Middle frontal gyrus (tissue), 1 donor: ENCODE measurements around the gene EEF2K.

Source experiments
- DNase-seq: peaks from one replicate; pipeline ENCODE4 v3.0.0-alpha.2; 2015; ENCODE audit warnings: low spot score; ENCODE audit errors: extremely low spot score

EEF2K gene

DNA sequence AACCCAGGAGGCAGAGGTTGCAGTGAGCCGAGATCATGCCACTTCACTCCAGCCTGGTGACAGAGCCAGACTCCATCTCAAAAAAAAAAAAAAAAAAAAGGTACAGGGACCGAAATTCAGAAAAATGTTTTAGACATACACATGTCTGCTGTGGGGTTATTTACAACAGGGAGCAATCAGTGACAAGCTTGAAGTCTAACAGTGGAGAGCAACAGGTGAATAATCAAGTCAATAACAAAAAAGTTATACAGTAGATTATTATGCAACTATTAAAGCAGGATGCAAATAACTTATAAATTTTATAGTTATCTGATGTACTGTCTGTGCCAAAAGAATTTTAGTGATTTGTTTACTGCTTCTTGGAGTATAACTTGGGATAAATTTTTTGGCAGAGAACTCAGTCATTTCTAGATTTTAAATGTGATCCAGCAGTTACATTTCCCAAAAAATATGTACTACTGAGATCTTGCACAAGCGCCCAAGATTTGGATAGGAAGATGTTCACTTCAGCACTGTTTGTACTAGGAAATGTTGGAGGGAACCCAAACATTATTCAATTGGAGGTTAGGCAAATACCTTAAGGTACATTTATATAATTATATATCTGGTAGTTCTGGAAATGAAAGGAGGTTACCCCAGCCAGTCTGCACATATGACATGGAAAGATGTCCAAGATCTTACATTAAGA is 34.1 kb downstream of the EEF2K start:
- no peak for DNase-seq

DNA sequence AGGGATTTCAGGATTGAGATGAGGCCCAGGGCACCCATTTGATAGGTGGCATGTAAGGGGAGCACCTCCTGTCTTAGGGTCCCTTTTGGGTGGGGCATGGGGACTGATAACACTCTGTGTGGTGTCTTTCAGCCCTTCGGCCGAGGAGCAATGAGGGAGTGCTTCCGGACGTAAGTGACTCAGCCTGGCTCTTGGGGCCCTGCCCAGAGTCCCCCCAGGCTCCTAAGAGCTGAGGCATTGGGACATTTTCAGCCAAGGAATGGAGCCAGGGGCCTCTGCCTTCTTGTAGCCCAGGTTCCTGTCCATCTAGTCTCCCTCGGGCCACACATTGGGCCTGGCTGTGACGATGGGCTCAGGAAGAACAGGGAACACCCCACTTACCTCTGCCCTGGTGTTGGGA is 44.4 kb downstream of the EEF2K start:
- no peak for DNase-seq

DNA sequence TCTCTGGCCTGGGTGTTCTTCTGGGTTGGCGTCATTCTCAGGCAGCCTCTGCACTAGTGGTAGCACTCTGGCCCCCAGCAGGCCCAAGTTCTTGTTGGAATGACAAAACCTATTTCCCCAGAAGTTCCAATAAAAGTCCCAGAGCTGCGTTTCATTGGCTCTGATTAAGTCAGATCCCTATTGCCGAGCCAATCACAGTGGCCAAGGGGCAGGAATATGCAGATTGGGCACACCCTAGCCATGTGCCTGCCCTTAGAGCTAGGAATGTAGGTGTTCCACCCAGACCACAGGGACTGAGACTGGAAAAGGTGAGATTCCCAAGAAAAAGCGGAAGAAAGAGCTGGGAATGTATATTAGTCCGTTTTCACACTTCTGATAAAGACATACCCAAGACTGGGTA is 46.2 kb downstream of the EEF2K start:
- no peak for DNase-seq

DNA sequence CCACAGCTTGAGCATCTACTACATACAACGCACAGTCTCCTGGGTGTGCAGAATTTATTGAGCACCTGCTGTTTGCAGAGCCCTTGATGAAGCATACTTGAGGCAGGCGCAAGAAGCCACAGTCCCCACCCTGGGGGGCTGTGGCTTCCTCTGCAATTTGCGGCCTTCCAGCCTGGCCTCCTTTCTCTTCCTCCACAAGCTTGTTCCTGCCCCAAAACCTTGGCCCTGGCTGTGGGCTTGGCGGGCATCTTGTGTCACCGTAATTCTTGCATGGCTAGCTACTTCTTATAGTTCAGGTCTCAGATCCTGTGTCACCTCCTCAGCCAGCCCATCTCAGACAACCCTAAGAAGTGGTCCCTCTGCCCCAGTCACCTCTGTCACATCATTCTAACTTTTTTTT is 47.2 kb downstream of the EEF2K start:
- DNase-seq: no peak

DNA sequence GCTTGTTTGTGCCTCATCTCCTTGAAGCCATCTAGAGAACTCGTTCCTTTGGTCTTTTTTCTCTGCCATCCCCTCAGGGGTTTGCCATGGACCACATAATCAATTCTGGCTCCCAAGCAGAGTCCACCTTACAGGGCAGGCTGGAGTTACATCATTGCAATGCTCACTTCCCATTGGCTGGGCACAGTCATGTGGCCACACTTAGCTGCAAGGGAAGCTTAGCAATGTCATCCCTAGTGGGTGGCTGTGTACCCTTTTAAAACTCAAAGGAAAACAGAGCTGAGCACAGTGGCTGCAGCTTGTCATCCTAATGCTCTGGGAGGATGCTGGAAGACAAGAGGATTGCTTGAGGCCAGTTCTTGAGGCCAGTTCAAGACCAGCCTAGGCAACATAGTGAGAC is 49.3 kb downstream of the EEF2K start:
- DNase-seq: no peak

DNA sequence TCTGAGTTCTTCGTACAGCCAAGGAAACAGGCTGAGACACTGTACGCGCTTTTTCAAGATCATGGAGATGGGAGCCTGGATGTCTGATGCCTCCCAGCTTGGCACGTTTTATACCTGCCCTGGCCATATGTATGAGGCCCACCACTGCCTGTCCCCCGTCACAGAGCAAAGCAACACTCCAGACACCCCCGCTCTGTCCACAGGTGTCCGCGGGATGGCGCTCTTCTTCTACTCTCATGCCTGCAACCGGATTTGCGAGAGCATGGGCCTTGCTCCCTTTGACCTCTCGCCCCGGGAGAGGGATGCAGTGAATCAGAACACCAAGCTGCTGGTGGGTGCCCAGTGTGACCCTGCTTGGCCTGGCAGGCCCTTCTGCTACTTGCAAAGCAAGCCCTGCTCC is 51.4 kb downstream of the EEF2K start:
- DNase-seq: no peak

DNA sequence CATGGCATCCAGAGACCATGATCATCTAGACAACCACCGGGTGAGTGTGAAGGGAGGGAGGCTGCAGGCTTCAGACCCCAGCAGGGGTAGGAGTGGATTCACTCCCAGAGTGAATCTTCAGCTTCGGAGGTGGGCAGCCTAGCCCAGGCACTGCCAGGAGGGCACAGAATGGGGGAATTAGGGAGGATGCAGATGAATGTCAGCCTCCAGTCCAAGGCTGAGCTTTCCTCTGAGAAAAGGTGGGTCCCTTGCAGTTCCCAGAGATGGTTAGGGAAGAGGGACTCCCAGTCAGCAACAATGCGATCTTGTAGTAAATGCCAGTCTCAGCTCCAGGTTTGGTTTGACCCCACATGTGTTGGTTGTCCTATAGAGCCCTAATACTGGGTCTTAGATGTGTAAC is 54.4 kb downstream of the EEF2K start:
- DNase-seq: no peak

DNA sequence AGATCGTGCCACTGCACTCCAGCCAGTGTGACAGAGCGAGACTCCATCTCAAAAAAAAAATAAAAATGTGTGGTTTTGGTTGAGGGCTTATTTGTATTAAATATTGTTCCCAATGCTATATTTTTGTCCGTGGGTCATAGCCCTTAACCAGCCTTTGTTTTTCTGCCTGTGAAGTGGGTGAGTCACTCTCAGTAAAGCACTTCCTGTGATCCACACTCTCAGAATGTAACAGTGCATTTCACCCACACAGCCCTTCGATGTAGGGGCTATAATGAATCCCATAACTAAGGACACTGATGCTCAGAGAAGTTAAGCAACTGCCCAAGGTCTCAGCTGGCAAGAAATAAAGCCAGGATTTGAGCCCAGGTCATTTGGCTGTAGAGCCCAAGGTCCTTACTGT is 56.4 kb downstream of the EEF2K start:
- DNase-seq: no peak

DNA sequence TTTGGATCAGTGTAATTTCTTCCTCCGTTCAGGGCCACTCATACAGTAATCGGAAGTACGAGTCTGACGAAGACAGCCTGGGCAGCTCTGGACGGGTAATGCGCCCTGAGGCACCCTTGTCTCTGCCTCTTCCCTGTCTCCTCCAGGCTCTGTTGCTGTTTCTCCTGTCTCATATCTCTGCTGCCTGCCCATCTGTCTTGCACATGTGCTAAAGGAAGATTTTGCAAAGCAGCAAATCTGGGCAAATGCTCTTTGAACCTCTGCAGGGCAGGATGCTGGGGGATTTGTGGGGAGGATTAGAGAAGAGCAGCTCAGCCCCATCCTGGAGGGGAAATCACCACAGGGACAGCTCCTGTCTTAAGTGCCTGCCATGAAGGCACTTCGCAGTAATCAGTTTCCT is 58.7 kb downstream of the EEF2K start:
- DNase-seq: no peak

DNA sequence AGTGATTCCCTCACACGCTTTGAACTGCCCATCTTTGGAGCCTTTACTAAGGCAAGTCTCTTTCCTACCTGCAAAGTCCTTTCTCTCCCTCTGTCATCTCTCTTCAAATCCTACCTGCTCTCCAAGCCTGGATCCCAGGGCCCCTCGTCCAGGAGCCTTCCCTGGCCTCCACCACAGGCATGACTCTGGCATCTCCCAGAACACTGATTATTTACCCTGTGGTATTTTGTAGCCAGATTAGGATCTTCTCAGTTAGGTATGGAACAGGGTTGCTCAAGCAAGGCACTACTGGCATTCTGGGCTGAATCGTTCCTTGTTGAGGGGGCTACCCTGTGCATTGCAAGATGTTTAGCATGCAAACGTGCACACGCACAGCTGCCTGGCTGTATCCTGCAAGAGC is 59.3 kb downstream of the EEF2K start:
- no peak for DNase-seq

DNA sequence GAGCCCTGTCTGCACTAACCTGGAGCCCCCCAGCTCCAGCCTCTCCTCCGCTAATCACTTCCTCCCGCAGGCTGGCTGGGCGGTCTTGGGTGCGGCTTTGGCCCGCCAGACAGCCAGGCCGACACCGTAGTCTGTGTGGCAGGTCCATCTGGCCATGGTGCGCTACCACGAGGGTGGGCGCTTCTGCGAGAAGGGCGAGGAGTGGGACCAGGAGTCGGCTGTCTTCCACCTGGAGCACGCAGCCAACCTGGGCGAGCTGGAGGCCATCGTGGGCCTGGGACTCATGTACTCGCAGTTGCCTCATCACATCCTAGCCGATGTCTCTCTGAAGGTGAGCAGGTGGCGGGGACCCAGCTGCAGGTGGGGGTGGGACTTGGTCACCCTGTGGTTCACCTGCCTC is 60.5 kb downstream of the EEF2K start:
- DNase-seq: no peak

DNA sequence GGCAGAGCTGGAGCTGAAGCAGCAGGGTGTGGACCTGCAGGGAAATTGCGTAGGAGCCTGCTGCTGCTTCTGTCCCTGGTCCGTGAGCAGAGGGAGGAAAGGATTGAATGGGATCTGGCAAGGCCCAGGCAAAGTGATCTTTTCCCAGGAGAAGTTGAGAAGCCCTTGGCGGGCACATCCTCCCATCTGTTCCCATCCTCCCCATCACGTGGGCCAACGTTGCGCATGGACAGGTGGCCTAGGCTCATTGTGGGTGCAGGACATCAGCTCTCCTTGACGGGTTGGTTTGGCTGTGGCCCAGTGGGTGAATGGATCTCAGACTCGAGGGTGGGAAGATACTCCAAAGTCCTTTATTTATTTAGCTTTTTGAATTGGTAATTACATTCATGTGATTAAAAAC is 61.7 kb downstream of the EEF2K start:
- DNase-seq: no peak

DNA sequence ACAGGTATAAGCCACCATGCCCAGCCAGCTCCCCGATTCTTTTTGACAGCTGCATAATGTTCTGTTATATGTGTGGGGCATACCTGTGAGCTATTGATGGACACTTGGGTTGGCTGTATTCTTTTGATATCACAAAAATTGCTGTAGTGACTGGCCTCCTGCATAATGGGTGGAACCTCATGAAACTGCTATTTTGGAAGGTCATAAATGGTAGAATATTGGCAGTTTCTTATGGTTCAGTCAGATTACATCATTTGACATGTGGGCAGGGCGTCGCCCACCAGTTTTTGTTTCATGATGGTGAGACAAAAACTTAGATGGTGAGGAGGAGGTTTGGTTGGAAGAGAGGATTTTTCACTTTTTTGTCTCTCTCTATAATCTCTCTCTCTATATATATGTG is 64.4 kb downstream of the EEF2K start:
- no peak for DNase-seq

DNA sequence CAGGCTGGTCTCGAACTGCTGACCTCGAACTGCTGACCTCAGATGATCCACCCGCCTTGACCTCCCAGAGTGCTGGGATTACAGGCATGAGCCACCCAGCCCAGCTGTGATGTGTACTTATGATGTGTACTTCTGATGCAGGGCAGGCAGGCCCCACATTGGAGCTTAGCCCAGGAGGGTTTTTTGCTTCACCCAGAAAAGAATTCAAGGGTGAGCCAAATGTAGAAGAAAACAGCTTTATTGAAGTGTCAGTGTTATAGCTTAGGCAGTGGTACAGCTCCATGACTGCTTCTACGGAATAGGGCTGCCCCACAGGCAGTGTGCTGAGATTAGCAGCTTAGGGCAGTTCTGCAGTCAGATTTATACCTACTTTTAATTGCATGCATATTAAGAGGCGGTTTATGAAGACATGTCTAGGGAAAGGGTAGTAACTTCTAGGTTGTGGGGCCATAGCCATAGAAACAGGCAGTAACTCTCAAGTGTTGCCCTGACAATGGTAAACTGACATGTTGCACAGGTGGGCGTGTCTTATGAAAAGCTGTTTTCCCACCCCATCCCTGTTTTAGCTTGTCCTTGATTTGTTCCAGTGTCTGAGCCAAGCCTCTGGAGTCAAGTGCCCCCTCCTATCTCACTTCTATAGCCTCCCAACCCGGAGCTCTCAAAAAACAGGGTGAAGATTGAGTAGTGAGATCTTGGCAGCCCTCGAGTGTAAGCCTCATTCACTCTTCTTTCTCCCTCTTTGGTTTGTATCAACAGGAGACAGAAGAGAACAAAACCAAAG is 67.0 kb downstream of the EEF2K start:
- DNase-seq: no peak

DNA sequence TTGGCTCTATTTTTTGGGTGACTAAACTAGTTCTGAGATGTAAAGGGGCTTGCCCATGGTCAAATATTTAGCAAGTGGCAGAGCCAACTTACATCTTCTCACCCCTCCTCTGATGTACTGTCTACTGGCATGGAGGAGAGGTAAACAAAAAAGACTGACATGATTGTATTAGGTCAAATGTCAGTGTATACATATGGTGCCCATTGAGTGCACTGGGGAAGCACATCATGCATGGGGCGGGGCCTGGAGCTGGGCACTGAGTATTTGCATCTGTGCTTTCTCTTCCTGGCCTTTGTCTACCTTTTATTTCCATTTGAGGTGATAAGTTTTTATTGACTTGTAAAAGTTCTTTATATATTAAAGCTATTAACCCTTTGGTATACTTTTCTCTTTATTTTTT is 68.8 kb downstream of the EEF2K start:
- DNase-seq: no peak

DNA sequence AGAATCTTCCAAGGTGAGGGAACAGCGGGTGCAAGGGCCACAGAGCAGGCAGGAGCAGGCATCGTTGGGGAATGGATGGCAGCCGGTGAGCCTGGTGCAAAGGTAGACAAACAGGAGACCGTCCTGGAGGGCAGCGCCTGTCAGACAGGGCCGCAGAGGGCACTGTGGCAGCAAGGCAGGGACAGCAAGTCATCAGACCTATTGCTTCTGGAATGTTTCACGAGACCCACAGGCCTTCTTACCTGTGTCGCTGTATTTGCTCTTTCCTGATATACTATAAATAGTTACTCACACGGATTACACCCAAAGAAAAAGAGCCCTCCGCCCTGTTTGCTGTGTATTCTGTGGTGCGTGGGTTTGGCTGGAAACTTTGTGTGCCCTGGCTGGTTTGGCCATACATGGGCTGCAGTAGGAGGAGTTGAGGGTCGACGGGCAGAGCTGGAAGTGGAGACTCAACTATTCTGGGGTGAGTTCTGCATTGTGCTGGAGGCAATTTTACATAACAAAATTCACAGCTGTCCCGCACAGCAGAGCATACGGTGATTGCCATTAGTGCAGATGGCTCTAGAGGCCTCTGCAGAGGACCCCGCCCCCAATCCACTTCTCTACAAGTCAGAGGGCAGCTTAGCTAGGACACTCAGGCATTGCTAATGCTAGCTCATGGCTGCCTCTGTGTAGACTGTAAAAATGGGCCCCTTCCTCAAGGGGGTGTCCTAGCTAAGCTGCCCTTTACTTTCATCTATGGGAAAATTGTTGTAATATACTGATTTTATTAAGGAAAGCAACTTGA is 72.6 kb downstream of the EEF2K start:
- DNase-seq: no peak

DNA sequence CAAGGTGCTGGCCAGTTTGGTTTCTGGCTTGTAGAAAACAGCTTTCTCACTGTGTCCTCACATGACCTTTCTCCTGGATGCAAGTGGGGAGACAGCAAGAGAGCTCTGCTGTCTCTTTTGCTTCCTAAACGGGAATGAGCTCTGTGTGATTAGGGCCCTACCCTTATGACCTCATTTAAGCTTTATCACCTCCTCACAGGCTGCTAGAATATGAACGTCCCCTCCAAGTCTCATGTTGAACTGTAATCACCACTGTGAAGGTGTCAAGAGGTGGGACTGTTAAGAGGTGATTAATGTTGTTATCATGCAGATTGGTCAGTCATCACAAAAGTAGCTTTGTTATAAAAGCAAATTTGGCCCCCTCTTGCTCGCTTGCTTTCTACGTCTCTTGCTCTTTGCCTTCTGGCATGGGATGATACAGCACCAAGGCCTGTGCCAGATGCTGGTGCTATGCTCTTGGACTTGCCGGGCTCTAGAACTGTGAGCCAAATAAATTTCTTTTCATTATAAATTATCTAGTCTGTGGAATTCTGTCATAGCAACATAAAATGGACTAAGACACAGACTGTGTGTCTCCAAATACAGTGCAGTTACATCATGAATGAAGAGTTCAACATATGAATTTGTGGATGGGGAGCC is 76.3 kb downstream of the EEF2K start:
- DNase-seq: no peak

DNA sequence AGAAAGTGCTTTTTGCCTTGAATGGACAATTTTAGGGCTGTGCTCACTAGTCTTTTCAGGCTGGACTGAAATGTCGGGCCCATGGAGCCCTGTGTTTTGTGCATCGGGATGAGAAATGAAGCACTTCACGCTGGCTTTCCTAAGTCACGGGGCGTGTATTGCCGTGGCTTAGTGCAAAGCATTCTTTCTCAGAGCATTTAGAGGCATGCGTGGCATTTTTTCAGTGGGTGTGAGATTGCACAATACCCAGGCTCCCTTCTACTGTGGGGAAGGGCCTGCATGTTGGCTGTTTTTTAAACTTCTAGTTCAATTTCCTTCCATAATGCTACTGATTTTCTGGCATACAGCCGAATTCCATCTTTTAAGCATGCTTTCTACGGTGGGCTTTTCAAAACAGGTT is 78.6 kb downstream of the EEF2K start:
- no peak for DNase-seq

DNA sequence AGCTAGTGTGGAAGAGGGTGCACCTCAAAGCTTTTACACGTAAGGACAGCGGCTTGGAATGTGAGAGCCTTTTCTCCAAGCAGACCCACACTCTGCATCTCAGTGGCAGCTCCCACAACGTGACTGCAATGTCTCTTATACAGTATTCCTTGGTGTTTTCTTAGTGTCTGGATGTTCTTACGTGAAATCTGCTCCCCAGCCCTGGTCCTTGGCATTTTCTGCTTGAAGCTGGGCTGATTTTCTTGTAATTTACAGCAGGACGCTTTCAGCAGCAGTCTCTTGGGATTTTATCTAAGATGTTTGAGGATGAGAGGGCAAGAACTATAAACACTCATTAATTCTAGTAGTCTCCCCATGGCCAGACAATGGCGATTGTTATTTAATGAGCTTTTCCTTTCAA is 79.0 kb downstream of the EEF2K start:
- no peak for DNase-seq

DNA sequence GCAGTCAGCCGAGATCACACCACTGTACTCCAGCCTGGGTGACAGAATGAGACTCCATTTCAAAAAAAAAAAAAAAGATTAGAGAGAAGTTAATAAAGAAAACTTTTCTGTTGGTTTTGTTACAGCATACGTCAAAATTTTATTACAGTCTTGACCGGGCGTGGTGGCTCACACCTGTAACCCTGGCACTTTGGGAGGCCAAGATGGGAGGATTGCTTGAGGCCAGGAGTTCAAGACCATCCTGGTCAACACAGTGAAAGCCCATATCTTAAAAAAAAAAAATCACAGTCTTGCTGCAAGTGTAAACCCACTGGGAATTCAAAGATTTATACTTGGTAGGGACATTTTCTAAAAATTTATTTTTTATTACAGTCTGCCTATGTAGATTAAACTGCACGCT is 84.9 kb downstream of the EEF2K start:
- DNase-seq: no peak

DNA sequence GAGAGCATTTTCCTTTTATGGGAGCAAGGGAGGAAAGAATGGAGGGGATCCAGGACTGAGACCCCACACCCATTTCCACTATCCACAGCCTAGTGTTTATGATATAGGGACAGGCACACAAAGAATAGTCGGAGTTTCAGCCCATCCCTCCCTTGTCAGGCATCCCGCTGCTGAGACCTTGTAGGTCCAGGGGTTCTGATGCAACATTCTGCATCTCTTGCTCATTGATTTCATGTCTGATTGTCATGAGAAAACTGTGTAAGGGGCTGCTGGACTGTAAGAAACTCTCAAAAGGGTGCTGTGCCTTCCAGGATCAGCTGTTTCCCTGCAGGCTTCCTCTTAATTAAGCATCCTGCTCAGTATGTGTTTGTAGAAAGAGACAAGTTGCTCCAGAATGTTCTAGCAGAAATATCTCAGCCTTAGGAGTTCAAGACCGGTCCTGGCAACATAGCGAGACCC is 85.8 kb downstream of the EEF2K start:
- DNase-seq: no peak

DNA sequence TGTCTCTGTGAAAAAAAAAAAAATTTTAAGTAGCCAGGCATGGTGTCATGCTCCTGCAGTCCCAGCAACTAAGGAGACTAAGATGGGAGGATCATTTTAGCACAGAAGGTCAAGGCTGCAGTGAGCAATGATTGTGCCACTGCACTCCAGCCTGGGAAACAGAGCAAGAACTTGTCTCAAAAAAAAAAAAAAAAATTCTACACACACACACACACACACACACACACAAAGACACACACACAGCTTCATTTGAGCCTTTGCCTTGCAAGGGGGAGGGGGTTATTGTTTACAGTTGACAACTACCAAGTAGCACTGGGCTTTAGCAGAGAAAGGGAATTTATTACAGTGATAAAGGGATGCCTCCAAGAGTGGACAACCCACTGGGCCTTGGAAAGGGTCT is 86.2 kb downstream of the EEF2K start:
- no peak for DNase-seq
